D721Med (cell line): ENCODE data around the gene PRKCD.

ENCODE experiments used
- DNase-seq: peaks from one replicate; pipeline ENCODE4 v3.0.0; 2011; ENCODE audit warnings: low spot score; ENCODE audit not compliant: insufficient read length
- FAIRE-seq: peaks from 2 replicates; lab custom pipeline; 2011; peaks lifted over from hg19 to GRCh38; lab: Jason Lieb, UNC
- CTCF ChIP-seq: IDR thresholded peaks from 2 replicates; pipeline ENCODE4 v1.5.1; 2012; ENCODE audit warnings: mild to moderate bottlenecking, control low read depth; ENCODE audit not compliant: insufficient read depth; ENCODE audit errors: missing control alignments

The PRKCD gene

GRCh38 chr3:53180305-53181023 is 19.5 kb downstream of the PRKCD start:
- FAIRE-seq (no peak), DNase-seq (no peak)
- no peak for TF ChIP-seq CTCF

GRCh38 chr3:53181024-53181371 is 20.0 kb downstream of the PRKCD start:
- no peak for TF ChIP-seq CTCF
- FAIRE-seq (no peak), DNase-seq (no peak)

GRCh38 chr3:53181528-53181927 is 20.5 kb downstream of the PRKCD start:
- DNase-seq (no peak), FAIRE-seq (no peak)
- TF ChIP-seq CTCF = no peak

GRCh38 chr3:53182764-53183355 is 21.9 kb downstream of the PRKCD start:
- no peak for TF ChIP-seq CTCF
- DNase-seq (no peak), FAIRE-seq (no peak)

- DNase-seq (no peak), FAIRE-seq (no peak)
- no peak for TF ChIP-seq CTCF
Observed at GRCh38 chr3:53183514-53183913, 22.5 kb downstream of the PRKCD start.

- no peak for FAIRE-seq
- TF ChIP-seq CTCF = no peak
- no peak for DNase-seq
Observed at GRCh38 chr3:53184701-53185100, 23.7 kb downstream of the PRKCD start.
